Nephron progenitor cell (in vitro differentiated cells): ENCODE results near the gene ABCA2.

Experiments used
- DNase-seq: peaks from one replicate; pipeline ENCODE4 v3.0.0; 2021
- H3K27ac Mint-ChIP-seq: 2 replicates; pipeline ENCODE4 v1.8.0; 2021; ENCODE audit warnings: mild to moderate bottlenecking, moderate library complexity, mixed read lengths
- H3K27me3 Mint-ChIP-seq: 2 replicates; pipeline ENCODE4 v1.8.0; 2021; ENCODE audit warnings: mild to moderate bottlenecking, low read depth, mixed read lengths; ENCODE audit not compliant: poor library complexity
- H3K36me3 Mint-ChIP-seq: 2 replicates; pipeline ENCODE4 v1.8.0; 2021; ENCODE audit warnings: low read depth, mixed read lengths
- H3K4me1 Mint-ChIP-seq: 2 replicates; pipeline ENCODE4 v1.8.0; 2021; ENCODE audit warnings: mixed read lengths
- H3K4me3 Mint-ChIP-seq: 2 replicates; pipeline ENCODE4 v1.8.0; 2021; ENCODE audit warnings: mild to moderate bottlenecking, moderate library complexity, mixed read lengths
- H3K9me3 Mint-ChIP-seq: 2 replicates; pipeline ENCODE4 v1.8.0; 2021; ENCODE audit warnings: mild to moderate bottlenecking, moderate library complexity, mixed read lengths
- CTCF ChIP-seq: fragments of 200-600 bp; sonication (generic); IDR thresholded peaks from 2 replicates; pipeline ENCODE4 v1.5.0; 2021; ENCODE audit warnings: antibody characterized with exemption

ABCA2 gene

DNA sequence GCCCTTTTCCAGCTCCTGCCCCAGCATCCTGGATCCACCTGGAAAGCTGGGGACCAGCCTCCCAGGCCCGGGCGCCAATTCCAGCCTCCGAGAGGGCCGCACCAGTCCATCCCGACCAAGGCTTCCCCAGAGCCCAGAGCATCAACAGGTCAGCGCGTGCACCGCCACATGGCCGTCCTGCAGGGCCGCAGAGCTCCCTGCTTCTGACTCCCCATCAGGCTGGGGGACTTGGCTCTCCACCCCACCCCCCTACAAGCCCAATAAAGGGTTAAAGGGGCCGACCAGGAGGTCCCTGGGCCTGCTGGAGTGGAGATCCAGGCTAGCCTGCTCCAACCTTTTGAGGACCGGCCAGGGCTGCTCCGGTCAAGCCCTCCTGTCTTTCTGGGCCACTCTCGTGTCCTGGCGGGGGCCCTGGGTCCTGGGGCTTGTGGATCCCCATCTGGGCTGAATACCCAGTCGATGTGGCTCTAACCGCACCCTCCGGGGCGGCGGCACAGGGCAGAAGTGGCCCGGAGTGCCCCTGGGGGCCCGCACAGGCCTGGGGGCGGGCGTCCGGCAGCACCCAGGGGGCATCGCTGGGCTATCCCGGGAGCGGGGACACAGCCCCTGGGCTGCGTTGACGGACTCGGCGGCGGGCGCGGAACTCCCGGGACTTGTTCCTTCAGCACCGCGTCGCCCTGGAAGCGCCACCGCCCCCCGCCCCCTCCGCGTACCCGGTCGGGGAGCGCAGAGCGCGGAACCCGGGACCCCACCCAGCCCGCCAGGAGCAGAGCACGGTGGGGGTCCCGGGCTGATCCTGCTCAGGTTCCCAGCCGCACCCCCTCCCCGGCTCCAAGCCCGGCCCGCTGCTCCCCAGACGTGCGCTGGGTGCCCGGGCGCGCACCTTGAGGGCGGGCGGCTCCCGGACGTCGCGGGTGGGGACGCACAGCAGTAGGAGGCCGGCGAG is 25.2 kb upstream of the ABCA2 start:
- no peaks in the 10 kb centered on the region for H3K9me3 Mint-ChIP-seq
- H3K4me1 Mint-ChIP-seq, result no peaks in the 10 kb centered on the region
- no peak overlapping the region for H3K27ac Mint-ChIP-seq
- peaks cover 94% of the 10 kb centered on the region for H3K27me3 Mint-ChIP-seq
- DNase-seq, result peak; percentile 53
- no peaks in the 10 kb centered on the region for H3K36me3 Mint-ChIP-seq
- no peak for TF ChIP-seq CTCF
- H3K4me3 Mint-ChIP-seq, result no peak overlapping the region

DNA sequence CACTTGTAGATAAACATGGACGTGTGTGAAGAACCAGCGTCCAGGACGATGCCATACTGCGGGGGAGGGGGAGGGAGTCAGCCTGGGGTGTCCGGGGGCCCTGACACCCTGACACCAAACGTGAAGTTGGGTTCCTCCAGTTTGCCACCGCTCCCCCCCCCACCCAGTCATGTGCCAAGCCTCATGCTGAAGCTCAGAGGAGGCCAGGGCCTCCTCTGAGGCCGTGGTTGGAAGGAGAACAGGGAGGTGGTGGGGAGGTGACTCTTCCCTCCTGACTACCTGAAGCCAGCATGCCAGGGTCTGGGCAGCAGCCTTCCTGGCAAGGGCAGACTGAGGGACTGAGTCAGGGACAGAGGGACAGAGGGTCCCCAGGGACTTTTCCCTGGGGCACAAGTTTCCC is 24.3 kb upstream of the ABCA2 start:
- Mint-ChIP-seq H3K27ac (no peak overlapping the region), H3K4me1 (no peaks in the 10 kb centered on the region), H3K9me3 (no peaks in the 10 kb centered on the region), H3K4me3 (no peak overlapping the region), H3K27me3 (peaks cover 94% of the 10 kb centered on the region), H3K36me3 (no peaks in the 10 kb centered on the region)
- no peak for DNase-seq
- TF ChIP-seq CTCF, result no peak

DNA sequence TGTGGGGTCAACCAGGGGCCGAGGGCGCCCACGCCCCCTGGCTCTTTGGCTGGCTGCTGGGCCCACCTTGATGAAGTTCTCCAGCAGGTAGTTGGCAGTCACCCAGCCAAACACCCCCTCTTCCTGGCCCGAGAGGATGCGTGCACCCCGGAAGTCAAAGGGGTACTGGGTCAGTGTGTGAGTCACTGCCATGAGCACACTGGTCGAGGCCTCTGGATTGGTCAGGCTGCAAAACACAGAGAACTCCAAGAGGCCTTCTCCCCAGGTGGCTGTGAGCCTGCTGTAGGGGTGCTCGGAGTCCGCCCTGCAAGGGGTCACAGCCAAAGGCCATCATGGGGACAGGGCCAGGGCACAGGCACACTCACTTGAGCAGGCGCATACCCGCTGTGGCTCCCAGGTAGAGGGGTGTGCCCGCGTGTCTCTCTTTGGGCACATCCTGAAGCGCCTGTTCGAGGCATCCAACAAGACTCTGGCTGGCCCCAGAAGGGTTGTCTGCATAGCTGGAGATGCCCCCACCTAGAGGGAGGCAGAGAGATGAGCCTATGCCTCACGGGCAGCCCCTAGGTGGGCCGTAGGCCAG is 23.2 kb upstream of the ABCA2 start:
- no peaks in the 10 kb centered on the region for H3K4me1 Mint-ChIP-seq
- H3K4me3 Mint-ChIP-seq, result no peak overlapping the region
- H3K36me3 Mint-ChIP-seq, result no peaks in the 10 kb centered on the region
- no peak overlapping the region for H3K27ac Mint-ChIP-seq
- H3K27me3 Mint-ChIP-seq, result peaks cover 94% of the 10 kb centered on the region
- no peak for DNase-seq
- no peak for TF ChIP-seq CTCF
- H3K9me3 Mint-ChIP-seq, result no peaks in the 10 kb centered on the region

GRCh38 chr9:137050570-137050969 is 22.5 kb upstream of the ABCA2 start:
- no peak overlapping the region for H3K27ac Mint-ChIP-seq
- no peaks in the 10 kb centered on the region for H3K9me3 Mint-ChIP-seq
- no peaks in the 10 kb centered on the region for H3K4me1 Mint-ChIP-seq
- peaks cover 92% of the 10 kb centered on the region for H3K27me3 Mint-ChIP-seq
- TF ChIP-seq CTCF, result no peak
- DNase-seq, result no peak
- H3K36me3 Mint-ChIP-seq, result no peaks in the 10 kb centered on the region
- no peak overlapping the region for H3K4me3 Mint-ChIP-seq

GRCh38 chr9:137049544-137050449 is 21.8 kb upstream of the ABCA2 start:
- Mint-ChIP-seq H3K4me3 (no peak overlapping the region), H3K27ac (no peak overlapping the region), H3K9me3 (no peaks in the 10 kb centered on the region), H3K4me1 (no peaks in the 10 kb centered on the region), H3K36me3 (no peaks in the 10 kb centered on the region), H3K27me3 (peaks cover 92% of the 10 kb centered on the region)
- DNase-seq, result peak; percentile 78
- peak; percentile 54 for TF ChIP-seq CTCF
